Uterus (tissue), 2 donors: Measurements from ENCODE around the gene BAZ1A.

Experiments used
- POLR2A ChIP-seq, 2 donors: fragments of 450-650 bp; IDR thresholded peaks; one replicate each; pipeline ENCODE4 v1.6.1; 2016; ENCODE audit warnings: antibody characterized with exemption in 2 of 2, mild to moderate bottlenecking in 1 of 2, moderate library complexity in 1 of 2
- TF ChIP-seq, protein P1 (sequence below), 4 experiments: fragments of 200-600 bp in 2 of 4; fragments of 450-650 bp in 2 of 4; sonication (generic) in 2 of 4; IDR thresholded peaks; one replicate each; pipeline ENCODE4 v1.5.1; 2016 to 2019; ENCODE audit warnings: antibody characterized with exemption in 4 of 4, mild to moderate bottlenecking in 2 of 4, moderate library complexity in 1 of 4

DNA sequence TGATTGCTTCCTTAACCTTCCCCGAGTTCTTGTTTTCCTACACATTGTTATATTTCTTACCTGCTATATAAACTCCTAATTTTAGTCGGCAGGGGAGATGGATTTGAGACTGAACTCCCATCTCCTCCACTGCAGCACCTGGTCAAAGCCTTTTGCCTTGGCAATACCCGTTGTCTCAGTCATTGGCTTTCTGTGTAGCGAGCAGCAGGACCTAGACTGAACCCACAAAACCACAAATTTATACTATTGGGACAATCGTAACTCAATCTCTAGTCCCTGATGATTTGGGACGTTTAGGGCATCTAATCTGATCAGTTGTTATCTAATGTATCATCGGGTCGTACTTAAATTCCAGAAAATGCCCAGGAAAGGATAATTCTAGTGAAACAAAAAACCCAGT, 37.8 kb upstream of the BAZ1A start:
- TF ChIP-seq, protein P1, sequence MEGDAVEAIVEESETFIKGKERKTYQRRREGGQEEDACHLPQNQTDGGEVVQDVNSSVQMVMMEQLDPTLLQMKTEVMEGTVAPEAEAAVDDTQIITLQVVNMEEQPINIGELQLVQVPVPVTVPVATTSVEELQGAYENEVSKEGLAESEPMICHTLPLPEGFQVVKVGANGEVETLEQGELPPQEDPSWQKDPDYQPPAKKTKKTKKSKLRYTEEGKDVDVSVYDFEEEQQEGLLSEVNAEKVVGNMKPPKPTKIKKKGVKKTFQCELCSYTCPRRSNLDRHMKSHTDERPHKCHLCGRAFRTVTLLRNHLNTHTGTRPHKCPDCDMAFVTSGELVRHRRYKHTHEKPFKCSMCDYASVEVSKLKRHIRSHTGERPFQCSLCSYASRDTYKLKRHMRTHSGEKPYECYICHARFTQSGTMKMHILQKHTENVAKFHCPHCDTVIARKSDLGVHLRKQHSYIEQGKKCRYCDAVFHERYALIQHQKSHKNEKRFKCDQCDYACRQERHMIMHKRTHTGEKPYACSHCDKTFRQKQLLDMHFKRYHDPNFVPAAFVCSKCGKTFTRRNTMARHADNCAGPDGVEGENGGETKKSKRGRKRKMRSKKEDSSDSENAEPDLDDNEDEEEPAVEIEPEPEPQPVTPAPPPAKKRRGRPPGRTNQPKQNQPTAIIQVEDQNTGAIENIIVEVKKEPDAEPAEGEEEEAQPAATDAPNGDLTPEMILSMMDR (IDR thresholded peaks at IDR 0.05) = no peak
- no peak for TF ChIP-seq POLR2A (IDR thresholded peaks at IDR 0.05)
